K562 (cell line): ENCODE results near the gene CITED1. TPM values are rescaled to one million over a fixed set of nuclear protein-coding genes. Genes with fewer than 3 reads are reported as not detected.

Experiments used
- CBFA2T3 ChIP-seq: fragments of 450-650 bp; IDR thresholded peaks from 2 replicates; pipeline ENCODE4 v1.6.1; 2017
- CREB5 ChIP-seq: fragments of 250-450 bp; sonication (Bioruptor Pico); IDR thresholded peaks from 2 replicates; pipeline ENCODE4 v1.5.0; 2020; ENCODE audit warnings: mild to moderate bottlenecking
- CSDE1 ChIP-seq, 2 experiments: fragments of 450-650 bp; IDR thresholded peaks; 2 replicates each; pipeline ENCODE4 v1.6.1; 2016; ENCODE audit warnings: mild to moderate bottlenecking in 1 of 2
- DLX4 ChIP-seq: fragments of 250-450 bp; sonication (Bioruptor Pico); IDR thresholded peaks from 2 replicates; pipeline ENCODE4 v1.6.1; 2021; ENCODE audit warnings: mild to moderate bottlenecking
- FOXJ3 ChIP-seq: sonication (generic); formaldehyde crosslinking; IDR thresholded peaks from 2 replicates; pipeline ENCODE4 v1.4.0; 2020; ENCODE audit warnings: mild to moderate bottlenecking, missing genetic modification reagents
- GTF2F1 ChIP-seq: IDR thresholded peaks from 2 replicates; pipeline ENCODE4 v1.6.1; 2011; ENCODE audit warnings: low read depth, low read length, improper control_type of control experiment
- HEY1 ChIP-seq: fragments of 250-450 bp; sonication (Bioruptor Pico); IDR thresholded peaks from 2 replicates; pipeline ENCODE4 v1.5.0; 2020; ENCODE audit warnings: mild to moderate bottlenecking, moderate library complexity, borderline replicate concordance
- KAT7 ChIP-seq: sonication (generic); formaldehyde crosslinking; IDR thresholded peaks from 2 replicates; pipeline ENCODE4 v1.8.0; 2022; ENCODE audit warnings: missing genetic modification reagents, mild to moderate bottlenecking, borderline replicate concordance
- MLX ChIP-seq, 2 experiments: fragments of 450-650 bp in 1 of 2; sonication (generic) in 1 of 2; formaldehyde crosslinking; conservative IDR thresholded peaks; 2 replicates each; pipeline versions ENCODE4 v1.4.0 to v1.8.1; 2020 to 2022; ENCODE audit warnings: mild to moderate bottlenecking in 1 of 2, missing genetic modification reagents in 1 of 2
- SOX6 ChIP-seq: fragments of 450-650 bp; IDR thresholded peaks from 2 replicates; pipeline ENCODE4 v1.6.1; 2014; ENCODE audit warnings: mild to moderate bottlenecking
- UBTF ChIP-seq, 2 experiments: IDR thresholded peaks; 2 replicates each; pipeline ENCODE4 v1.6.1; 2012; ENCODE audit warnings: improper control_type of control experiment in 2 of 2, low read depth in 2 of 2, low read length in 2 of 2, borderline replicate concordance in 1 of 2
- XRCC5 ChIP-seq: fragments of 200-400 bp; formaldehyde crosslinking; IDR thresholded peaks from 2 replicates; pipeline ENCODE4 v1.6.1; 2017; ENCODE audit warnings: low read depth, mild to moderate bottlenecking, low read length
- ZFP36 ChIP-seq: fragments of 150-350 bp; IDR thresholded peaks from 2 replicates; pipeline ENCODE4 v1.6.1; 2018; ENCODE audit warnings: low read length, low read depth; ENCODE audit not compliant: partially characterized antibody
- ZNF217 ChIP-seq: sonication (generic); formaldehyde crosslinking; IDR thresholded peaks from 2 replicates; pipeline ENCODE4 v1.8.0; 2022; ENCODE audit warnings: mild to moderate bottlenecking, missing genetic modification reagents
- ZNF24 ChIP-seq: fragments of 450-650 bp; IDR thresholded peaks from 2 replicates; pipeline ENCODE4 v1.6.1; 2016
- ZNF311 ChIP-seq: fragments of 250-450 bp; sonication (Bioruptor Pico); IDR thresholded peaks from 2 replicates; pipeline ENCODE4 v1.4.0; 2020; ENCODE audit warnings: mild to moderate bottlenecking, moderate library complexity
- polyA plus RNA-seq, 8 experiments: library from polyadenylated mRNA; depleted of rRNA in 4 of 8; stranded (reverse) in 5 of 8; unstranded in 3 of 8; fragments of >200 nt; fragmentation: Nextera tagmentation in 2 of 8; fragmentation: Illumina TruSeq in 1 of 8; extraction: Ambion mirVana in 2 of 8; extraction: Trizol in 1 of 8; gene quantifications; 2 replicates each; pipeline versions ENCODE4 v1.2.1 to v1.2.3, GENCODE V29; 2011 to 2014; ENCODE audit warnings: inconsistent platforms in 1 of 8, missing spikeins in 1 of 8
- total RNA-seq, 7 experiments: library from RNA; depleted of rRNA in 6 of 7; stranded (reverse); fragments of >200 nt in 6 of 7; fragmentation: Illumina TruSeq in 2 of 7; extraction: Trizol in 2 of 7; gene quantifications; 2 replicates each; pipeline versions ENCODE4 v1.2.1 to v1.2.3, GENCODE V29; 2011 to 2021; ENCODE audit warnings: low replicate concordance in 1 of 7
- TF ChIP-seq, protein P1 (sequence below): fragments of 450-650 bp; IDR thresholded peaks from 2 replicates; pipeline ENCODE4 v1.6.1; 2016; ENCODE audit warnings: borderline replicate concordance

CITED1 gene
- total and polyA plus RNA-seq, 9 of the 15 experiments (the other 6 are each of a cell fraction or from before 2014, with no cell fraction given): 0.56 to 5.8 (median 4.2) TPM

DNA sequence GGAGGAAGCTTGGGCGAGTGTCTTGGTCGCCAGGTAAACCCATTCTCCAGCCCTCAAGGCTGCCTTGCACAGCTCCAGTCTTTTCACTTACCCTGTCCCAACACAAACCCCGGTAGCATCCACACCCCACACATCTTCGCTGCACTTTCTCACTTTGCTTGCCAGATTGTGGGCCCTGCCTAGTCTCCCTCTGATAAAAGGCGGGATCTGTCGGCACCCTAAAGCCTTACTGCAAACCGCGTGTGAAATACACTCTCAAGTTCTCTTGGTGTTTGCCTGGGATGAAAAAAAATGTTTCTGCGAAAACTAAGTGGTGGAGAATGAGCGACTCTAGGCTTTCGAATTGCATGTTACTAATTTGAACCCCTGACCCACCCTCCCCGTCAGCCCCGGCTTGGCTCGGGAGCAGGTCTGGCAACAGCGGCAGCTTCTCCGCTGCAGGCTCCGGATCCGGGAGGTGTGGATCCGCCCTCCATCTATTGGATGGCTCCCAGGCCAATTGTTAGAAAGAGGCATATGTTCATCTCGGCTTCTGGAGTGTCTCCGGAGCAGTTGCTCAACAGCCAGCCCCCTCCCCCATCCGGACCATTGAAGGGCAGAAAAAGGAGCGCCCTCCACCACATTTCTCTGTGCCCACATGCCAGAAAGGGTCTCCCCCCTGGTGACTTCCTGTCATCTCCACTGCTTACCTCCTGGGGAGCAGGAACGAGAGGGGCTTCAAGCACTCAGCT is 3.0 kb upstream of the CITED1 start (continued):
- TF ChIP-seq CBFA2T3 (no peak), ZNF311 (CRISPR knock-in tag) (no peak), ZFP36 (no peak), SOX6 (no peak), KAT7 (CRISPR knock-in tag) (no peak), ZNF217 (CRISPR knock-in tag) (no peak), CREB5 (CRISPR knock-in tag) (no peak), FOXJ3 (CRISPR knock-in tag) (no peak), DLX4 (CRISPR knock-in tag) (no peak), GTF2F1 (no peak), XRCC5 (no peak), UBTF (IDR thresholded peaks at IDR 0.05; ENCODE audit: borderline replicate concordance in 1 of 2, low read depth in 2 of 2, low read length in 2 of 2) (0 out of 4 replicates have a peak, but pooled peaks of 1 of the 2 experiments have one; percentile 10), HEY1 (CRISPR knock-in tag) (no peak), MLX (CRISPR knock-in tag; conservative IDR thresholded peaks at IDR 0.05) (no peak), ZNF24 (no peak), CSDE1 (IDR thresholded peaks at IDR 0.05) (no peak)
- TF ChIP-seq, protein P1, sequence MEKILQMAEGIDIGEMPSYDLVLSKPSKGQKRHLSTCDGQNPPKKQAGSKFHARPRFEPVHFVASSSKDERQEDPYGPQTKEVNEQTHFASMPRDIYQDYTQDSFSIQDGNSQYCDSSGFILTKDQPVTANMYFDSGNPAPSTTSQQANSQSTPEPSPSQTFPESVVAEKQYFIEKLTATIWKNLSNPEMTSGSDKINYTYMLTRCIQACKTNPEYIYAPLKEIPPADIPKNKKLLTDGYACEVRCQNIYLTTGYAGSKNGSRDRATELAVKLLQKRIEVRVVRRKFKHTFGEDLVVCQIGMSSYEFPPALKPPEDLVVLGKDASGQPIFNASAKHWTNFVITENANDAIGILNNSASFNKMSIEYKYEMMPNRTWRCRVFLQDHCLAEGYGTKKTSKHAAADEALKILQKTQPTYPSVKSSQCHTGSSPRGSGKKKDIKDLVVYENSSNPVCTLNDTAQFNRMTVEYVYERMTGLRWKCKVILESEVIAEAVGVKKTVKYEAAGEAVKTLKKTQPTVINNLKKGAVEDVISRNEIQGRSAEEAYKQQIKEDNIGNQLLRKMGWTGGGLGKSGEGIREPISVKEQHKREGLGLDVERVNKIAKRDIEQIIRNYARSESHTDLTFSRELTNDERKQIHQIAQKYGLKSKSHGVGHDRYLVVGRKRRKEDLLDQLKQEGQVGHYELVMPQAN: no peak
